GM10248 (cell line): ENCODE measurements around the gene RARRES2.

Experiments
- CTCF ChIA-PET: fragments of 300-600 bp; sonication (Branson Sonifier 250); formaldehyde crosslinking; extraction: SDS; loops from one replicate; lab custom pipeline; 2021; ENCODE audit warnings: antibody characterized with exemption; lab: Yijun Ruan, JAX
- POLR2A ChIA-PET: fragments of 350-650 bp; sonication (Branson Sonifier 250); formaldehyde crosslinking; extraction: SDS; loops from one replicate; lab custom pipeline; 2020; ENCODE audit warnings: antibody characterized with exemption; lab: Yijun Ruan, JAX
- DNase-seq: peaks from one replicate; pipeline ENCODE4 v3.0.0; 2012; ENCODE audit errors: extremely low spot score
- TF ChIP-seq, protein P1 (sequence below): IDR thresholded peaks from 2 replicates; pipeline ENCODE4 v1.5.1; 2012; ENCODE audit warnings: mild to moderate bottlenecking, low read depth; ENCODE audit errors: extremely low read depth, missing control alignments, control extremely low read depth

The RARRES2 gene

DNA sequence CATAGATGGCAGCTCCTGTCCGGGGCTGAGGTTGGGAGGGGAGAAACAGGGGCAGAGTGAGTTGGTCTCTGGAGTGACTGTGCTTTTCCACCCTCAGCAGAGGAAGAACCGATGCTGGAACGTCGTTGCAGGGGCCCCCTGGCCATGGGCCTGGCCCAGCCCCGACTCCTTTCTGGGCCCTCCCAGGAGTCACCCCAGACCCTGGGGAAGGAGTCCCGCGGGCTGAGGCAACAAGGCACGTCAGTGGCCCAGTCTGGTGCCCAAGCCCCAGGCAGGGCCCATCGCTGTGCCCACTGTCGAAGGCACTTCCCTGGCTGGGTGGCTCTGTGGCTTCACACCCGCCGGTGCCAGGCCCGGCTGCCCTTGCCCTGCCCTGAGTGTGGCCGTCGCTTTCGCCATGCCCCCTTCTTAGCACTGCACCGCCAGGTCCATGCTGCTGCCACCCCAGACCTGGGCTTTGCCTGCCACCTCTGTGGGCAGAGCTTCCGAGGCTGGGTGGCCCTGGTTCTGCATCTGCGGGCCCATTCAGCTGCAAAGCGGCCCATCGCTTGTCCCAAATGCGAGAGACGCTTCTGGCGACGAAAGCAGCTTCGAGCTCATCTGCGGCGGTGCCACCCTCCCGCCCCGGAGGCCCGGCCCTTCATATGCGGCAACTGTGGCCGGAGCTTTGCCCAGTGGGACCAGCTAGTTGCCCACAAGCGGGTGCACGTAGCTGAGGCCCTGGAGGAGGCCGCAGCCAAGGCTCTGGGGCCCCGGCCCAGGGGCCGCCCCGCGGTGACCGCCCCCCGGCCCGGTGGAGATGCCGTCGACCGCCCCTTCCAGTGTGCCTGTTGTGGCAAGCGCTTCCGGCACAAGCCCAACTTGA, 29.9 kb upstream of the RARRES2 start:
- POLR2A ChIA-PET = no interaction called here
- TF ChIP-seq, protein P1, sequence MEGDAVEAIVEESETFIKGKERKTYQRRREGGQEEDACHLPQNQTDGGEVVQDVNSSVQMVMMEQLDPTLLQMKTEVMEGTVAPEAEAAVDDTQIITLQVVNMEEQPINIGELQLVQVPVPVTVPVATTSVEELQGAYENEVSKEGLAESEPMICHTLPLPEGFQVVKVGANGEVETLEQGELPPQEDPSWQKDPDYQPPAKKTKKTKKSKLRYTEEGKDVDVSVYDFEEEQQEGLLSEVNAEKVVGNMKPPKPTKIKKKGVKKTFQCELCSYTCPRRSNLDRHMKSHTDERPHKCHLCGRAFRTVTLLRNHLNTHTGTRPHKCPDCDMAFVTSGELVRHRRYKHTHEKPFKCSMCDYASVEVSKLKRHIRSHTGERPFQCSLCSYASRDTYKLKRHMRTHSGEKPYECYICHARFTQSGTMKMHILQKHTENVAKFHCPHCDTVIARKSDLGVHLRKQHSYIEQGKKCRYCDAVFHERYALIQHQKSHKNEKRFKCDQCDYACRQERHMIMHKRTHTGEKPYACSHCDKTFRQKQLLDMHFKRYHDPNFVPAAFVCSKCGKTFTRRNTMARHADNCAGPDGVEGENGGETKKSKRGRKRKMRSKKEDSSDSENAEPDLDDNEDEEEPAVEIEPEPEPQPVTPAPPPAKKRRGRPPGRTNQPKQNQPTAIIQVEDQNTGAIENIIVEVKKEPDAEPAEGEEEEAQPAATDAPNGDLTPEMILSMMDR = no peak
- DNase-seq = no peak
- CTCF ChIA-PET = interaction anchor here (0.7 to 7.1 kb wide), 4 partner anchors 15 to 47 kb away, joined by 3 to 66 read pairs (median 3); no protein-coding TSS in a partner anchor

DNA sequence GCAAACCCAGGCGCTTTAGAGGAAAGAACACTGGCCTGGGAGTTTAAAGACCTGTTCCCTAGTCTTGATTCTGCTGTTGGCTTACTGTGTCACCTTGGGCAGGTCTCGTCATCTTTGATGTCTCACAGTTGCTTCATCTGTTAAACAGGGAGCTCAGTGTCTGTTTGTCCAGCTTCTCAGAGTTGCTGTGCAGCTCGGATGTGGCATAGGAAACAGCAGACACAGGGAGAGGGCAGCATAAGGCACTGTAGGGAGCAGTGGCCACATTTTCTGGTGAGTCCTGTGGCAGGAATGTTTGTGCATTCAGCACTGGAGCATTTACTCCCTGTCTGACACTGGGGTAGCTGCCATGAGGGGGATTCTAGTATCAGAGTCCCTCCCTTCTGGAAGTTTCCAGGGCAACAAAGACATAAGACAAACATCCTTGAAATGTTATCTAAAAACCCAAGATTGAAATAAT, 29.2 kb upstream of the RARRES2 start:
- CTCF ChIA-PET = interaction anchor here (0.7 to 7.1 kb wide), 5 partner anchors 14 to 48 kb away, joined by 3 to 66 read pairs (median 3); no protein-coding TSS in a partner anchor
- no peak for DNase-seq
- TF ChIP-seq, protein P1 = no peak
- POLR2A ChIA-PET = interaction anchor here (1.1 to 1.5 kb wide), 2 partner anchors 7 to 15 kb away, joined by 3 to 5 read pairs; no protein-coding TSS in a partner anchor

DNA sequence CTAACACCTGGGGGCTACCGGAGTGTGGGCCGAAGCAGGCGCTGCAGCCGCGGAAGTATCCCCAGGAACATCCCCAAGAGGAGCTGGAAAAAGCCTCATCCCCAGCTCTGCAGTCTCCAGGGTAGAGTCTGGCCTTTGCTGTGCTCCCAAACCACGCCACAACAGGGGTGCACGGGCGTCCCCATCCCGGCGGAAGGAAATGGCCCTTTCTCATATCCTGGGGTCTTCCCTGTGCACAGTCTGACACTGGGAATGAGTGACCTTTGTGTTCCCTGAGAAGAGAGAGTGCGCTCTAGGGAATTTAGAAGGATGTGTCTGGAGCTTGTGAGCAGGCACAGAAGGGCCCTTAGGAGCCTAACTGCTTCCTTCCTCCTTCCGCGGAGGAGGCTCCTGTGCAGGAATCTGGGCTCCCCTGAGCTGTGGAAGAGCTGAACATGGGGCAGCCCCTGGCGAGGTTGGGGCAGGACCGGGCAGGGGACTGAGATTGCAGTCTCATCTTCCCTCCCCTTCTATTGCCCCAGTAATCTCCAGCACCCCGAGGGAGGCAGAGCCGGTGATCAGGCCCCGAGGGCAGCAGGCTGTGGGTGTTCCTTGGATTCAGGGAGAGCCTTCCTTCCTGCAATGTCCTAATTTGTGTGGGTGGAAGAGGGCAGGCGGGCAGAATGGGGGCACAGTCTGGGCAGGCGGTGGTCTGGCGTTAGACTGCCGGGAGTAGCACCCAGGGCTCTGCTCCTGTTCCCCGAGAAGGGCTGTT, 28.5 kb upstream of the RARRES2 start:
- POLR2A ChIA-PET = interaction anchor here (0.8 to 1.5 kb wide), 4 partner anchors 8 to 22 kb away, joined by 3 to 5 read pairs (median 3); no protein-coding TSS in a partner anchor
- TF ChIP-seq, protein P1 = no peak
- DNase-seq = no peak
- CTCF ChIA-PET = interaction anchor here (0.7 to 7.1 kb wide), 10 partner anchors 8 to 85 kb away, joined by 3 to 66 read pairs (median 4); a partner anchor contains a TSS

DNA sequence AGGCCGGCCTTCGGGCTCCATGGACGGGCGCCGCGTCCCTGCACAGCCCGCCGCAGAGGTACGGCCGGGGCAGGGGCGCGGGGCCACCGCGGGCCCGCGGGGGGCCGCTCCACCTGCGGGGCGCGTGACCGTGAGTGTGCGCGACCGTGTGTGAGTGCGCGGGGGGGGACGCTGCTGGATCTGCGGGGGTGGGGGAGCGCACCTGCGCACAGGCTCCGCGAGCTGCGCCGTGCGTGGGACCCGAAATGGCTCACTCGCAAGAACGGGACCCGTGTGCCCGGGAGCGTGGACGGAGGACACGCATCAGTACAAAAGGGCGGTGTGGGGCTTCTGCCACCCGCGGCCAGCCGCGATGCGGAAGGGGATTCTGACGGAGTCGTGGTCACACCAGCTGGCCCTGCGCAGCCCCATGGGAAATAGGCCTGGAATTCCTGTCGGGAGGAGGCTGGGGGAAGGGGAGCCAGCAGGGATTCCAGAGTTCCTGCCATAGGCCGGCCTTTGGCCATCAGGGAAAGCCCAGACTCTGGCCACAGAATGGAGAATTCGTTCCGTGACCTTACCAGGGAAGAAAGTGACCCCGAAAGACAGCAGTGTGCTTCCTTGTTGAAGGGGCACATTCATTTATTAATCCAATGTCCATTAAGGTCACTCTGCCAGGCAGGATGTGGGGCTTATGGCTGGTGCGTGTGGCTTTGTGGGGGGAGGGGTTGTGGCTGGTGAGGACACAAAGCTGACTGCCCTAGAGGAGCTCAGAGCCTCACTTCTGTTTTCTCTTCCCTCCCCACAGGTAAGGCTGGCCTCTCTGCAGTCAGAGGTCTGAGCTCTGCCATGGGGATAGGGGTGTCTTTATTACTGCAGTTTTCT, 27.7 kb upstream of the RARRES2 start:
- peak; percentile 64 for DNase-seq
- ChIA-PET POLR2A (interaction anchor here (0.5 to 1.5 kb wide), 5 partner anchors 9 to 23 kb away, joined by 3 to 5 read pairs (median 3); no protein-coding TSS in a partner anchor), CTCF (interaction anchor here (1.1 to 7.1 kb wide), 7 partner anchors 9 to 84 kb away, joined by 4 to 66 read pairs (median 5); a partner anchor contains a TSS)
- TF ChIP-seq, protein P1 = no peak

DNA sequence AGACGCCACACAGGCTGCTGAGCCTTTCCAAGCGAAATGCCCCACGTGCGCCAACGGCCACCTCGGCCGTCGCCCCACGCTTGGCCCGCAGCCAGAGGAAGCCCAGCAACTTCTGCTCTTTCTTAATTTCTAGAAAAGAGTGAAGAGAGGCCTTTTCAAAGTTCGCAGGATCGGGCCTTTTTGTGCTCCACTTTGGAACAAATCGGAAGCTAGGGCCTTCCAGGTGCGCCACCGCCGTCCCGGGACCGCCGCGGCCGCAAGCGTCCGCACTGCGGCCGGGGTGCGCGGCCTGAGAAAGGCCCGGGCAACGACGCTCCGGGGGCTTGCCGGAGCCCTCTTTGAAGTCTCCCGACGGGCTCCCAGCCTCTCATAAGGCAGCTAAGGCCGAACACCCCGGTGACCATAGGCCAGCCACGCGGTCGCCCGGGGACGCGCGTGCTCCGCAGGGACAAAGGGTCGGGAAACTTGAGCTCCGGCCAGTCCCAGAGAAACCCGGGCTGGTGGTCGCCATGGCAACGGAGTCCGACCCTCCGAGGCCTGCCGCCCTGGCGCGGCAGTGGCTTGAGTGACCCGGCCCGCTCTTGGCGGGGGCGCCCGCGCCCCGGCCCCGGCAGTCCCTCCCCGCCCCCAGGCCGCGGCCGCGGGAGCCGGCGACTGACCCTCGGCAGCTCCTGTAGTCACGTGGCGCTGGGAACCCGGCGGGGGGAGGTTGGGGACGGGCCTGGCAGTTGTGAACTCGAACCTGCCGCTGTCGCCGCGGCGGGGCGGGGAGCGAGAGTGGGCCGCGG, 26.9 kb upstream of the RARRES2 start, which contains the start of gene REPIN1:
TSS of gene REPIN1 (plus strand) at position 727 of the 788 bp plus-strand sequence. CDS start 890 bp downstream, outside the sequence.
- TF ChIP-seq, protein P1 = no peak
- ChIA-PET CTCF (interaction anchor here (1.4 to 7.1 kb wide), 5 partner anchors 10 to 38 kb away, joined by 3 to 66 read pairs (median 9); a partner anchor contains a TSS), POLR2A (interaction anchor here (0.5 to 1.4 kb wide), 3 partner anchors 10 to 17 kb away, joined by 3 to 5 read pairs (median 3); no protein-coding TSS in a partner anchor)
- peak; percentile 90 for DNase-seq
